CD4-positive, alpha-beta T cell treated with Interleukin-15 for 4 hours (primary cell): ENCODE data around the gene ID2.
"Not testable (repeated sequence)": the region's sequence is repeated elsewhere in the genome, so short reads cannot be mapped to it uniquely, and the experiment has no call there.

Experiments
- DNase-seq: peaks from one replicate; pipeline ENCODE4 v3.0.0-alpha.2; 2020; ENCODE audit warnings: low spot score

The ID2 gene

DNA sequence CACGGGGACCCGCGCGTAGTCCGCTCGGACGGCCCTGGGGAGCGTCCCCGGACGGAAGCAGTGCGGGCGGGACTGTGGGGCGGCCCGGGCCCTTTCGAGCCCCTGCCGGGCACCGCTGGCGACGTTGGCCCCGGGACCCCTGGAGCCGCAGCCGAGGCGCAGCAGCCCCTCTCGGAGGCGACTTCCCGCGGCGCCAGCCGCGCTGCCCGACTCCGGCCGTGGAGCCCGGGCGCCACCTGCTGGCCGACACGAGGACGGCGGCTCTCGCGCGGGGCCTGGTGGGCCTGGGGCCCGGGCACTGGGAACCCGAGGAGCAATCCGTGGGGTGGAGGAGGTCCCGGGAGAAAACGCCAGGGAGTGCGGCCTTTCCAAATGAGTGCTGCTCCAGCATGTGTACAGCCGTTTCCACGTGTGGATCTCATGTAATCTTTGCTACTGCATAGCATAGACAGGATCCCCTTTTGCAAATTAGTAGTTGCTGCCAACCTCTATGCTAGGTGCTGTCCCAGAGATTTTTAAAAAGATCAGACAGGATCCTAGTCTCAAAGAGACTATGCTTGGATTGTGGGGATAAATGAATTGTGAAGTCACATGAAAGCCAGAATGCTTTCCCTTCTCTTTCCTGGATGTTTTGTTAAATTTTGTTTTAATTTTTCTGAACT, 4.0 kb downstream of the ID2 start:
- DNase-seq, result peak; percentile 78

DNA sequence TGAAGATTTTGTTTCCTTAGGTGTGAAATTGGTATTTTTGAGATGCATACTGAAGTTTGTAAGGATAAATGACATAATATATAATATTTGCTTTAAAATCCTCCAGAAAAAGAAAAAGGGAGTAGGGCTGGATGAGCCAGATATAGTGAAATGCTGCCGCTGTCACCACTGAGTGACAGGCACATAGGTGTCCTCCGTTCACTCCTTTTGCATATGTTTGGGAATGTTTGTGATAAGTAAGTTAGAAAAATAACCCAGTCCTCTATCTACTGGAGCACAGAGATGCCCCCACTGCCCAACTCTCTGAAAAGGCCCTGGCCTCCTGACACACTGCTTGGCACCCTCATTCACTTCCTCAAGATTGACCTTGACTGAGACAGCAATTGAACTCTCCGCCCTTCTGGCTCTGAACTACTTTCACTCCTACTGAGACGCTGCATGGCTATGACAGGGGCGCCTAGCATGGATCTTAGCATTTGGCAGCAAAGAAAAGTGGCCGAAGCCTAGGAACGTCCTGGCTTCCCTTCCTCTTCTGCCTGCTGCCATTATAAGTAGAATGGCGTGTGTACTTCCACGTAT, 10.1 kb downstream of the ID2 start:
- no peak for DNase-seq

DNA sequence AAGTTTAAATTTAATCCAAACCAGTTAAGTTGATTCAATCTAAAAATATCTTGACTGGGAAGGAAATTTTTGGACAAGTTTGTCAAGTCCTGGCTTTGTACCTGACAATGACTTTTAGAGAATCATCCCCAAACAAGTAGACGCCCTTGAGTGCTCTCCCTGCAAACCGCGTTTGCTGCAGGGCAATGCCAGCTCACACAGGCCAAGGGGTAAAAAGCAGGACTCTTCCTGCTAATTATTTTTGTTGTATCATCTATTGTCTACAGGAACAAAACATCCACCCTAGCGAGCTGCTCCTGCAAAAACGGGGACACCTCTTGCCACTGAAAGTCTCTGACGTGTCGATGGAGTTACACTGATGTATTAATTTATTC, 10.9 kb downstream of the ID2 start:
- DNase-seq, result no peak

DNA sequence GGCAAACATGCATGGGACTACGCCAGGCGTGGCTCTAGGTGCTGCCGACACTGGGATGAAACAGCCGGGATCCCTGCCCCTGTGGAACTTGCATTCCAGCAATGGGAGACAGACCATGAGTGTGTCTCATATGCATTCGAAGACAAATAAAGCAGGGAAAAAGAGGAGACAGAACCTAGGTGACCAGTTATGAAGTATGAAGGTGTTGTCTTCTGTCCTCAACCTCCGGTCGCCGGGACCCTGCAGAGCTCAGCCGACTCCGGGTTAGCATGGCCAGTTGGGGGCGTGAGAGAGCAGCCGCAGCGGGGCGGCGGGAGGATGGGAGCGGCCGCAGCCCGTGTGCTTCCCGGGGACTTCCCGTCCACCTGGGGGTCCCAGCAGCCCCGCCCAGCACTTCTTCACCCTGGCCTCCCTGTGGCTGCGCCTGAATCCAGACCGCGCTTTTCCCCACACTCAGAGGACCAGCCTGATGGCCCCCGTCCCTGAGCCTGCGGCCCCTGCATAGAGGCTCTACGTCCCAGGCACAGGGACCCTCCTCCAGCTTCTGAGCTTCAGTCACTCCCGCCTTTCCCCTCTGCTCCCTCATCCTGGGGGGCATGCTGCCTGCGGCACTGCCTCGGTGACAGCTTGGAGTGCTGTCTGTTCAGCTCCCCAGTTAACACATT, 11.4 kb downstream of the ID2 start:
- peak; percentile 17 for DNase-seq

DNA sequence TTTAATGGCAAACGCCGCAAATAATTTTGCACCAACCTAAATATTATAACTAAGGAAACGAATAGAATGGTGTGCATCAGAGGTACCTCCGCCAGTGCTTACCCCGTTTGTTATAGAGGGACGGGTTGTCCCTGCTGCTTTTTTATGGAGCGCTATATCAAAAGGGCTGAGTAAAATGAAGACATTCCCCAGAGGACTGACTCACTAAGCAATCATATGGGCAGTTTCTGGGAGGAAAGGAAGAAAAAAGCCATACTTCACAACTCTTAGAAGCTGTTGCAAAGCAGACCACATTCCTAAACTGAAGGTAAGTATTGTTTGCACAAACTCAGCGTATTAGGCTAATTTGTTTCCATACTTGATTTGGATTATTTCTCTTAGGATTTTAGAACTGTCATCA, 12.9 kb downstream of the ID2 start:
- DNase-seq, result no peak

DNA sequence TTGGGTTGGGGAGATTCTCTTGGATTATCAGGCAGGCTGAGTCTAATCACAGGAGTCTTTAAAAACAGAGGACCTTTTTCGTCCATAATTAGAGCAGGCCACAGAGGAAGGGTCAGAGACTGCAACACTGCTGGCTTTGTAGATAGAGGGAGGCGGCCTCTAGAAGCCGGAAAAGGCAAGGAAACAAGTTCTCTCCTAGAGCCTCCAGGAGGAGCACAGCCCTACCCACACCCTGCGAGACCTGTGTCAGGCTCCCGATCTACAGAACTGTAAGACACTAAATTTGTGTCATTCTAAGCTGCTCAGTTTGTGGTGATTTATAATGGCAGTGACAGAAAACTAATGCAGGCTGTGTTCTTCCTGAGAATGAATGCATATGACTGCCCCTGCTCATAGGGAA, 15.3 kb downstream of the ID2 start:
- DNase-seq, result no peak

DNA sequence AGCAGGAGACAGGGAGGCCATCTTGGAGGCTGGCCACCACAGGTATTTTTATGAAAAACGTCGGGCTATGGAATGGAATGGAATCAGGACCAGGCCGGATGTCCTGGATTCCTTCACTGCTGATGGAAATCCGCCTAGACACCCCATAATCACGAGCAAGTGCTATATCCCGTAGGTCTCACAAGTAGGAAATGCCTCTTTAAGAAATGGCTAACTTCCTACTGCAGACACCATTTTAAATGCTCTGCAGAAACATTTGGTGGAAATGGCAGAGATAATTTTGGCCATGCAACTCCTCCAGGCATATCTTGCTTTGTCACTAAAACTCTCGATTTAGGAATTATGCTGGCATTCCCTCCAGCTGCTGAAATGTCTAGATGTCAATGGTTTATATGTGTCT, 18.0 kb downstream of the ID2 start:
- DNase-seq, result no peak

DNA sequence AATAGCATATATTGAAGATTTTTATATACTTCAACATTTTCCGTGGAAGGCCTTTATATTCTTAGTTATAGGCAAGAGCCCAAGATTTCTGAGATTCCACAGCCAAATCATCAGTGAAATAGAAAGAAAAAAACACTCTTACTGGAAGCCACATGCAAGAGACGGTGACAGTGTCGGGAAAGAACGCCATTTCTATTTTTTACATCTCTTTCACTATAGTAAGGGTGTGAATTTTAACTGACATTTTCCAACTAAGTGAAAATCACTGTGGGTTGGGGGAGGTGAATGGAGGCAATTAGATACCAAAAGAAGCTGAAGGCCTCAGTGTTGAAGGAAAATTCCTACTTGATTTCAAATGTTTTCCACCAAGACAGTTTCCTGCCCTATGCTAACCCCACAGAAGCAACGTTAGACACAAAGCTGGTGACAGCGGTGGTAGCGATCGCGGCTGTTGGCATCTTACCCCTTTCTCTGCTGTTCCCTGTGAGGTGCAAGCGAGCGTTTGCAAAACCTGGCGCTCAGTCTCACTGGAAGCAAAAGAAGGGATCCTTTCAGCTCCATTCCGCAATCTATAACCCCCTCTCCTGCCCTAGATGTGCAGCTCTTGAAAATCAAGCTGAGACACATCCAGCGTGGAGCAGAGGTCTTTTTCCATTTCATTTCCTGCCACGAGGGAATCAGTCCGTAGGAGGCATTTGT, 20.0 kb downstream of the ID2 start:
- no peak for DNase-seq

DNA sequence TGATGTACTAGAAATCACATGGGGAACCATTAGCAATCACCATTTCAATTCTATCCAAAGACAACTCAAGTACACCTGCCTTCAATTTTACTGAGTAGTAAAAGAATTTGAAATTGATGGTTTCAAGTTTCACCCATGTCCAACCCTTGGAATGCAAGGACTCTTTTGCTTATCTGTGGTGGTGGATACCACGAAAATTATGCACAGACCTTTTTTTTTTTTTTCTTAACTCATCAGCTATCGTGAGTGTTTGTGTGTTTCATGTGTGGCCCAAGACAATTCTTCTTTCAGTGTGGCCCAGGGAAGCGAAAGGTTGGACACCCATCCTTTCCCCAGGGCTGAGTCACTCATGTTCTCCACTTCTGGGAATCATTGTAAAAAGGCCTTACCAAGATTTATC, 23.1 kb downstream of the ID2 start:
- no peak for DNase-seq

DNA sequence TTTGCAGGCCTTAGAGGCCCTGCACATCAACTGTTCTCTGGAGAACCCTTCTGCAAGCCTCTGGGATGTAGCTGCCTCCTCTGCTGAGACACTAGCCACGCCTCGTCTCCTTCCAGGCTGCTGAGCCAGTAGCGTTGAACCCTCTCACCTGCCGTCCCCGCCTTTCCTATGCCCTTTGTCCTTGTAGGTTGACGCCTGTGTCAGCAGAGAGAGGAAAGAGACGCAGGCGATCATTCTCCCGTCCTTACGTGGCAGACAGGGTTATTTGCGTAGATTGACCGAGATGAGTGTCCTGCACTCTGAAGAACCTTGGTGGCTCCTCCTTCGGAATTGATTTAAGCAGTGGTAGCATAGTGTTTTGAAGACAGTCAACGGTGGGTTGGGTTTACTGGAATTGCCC, 27.8 kb downstream of the ID2 start:
- no peak for DNase-seq

DNA sequence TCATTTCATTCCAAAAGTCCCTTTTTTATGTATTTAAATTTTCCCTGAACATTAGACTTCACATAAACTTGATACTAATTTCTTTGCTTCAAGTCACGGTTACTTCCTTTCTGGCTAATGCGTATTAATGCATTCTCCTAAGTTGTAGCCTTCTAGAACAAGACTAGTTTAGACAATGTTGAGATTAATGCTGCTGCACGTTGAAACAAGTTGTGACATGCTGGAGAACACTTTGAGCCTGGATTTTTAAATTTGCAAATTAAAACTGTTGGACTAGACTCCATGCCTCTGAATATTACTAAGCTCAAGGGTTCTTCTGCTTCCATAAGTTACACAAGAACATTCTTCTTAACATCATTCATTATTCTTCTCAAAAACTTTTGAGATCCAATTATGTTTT, 29.1 kb downstream of the ID2 start:
- no peak for DNase-seq

DNA sequence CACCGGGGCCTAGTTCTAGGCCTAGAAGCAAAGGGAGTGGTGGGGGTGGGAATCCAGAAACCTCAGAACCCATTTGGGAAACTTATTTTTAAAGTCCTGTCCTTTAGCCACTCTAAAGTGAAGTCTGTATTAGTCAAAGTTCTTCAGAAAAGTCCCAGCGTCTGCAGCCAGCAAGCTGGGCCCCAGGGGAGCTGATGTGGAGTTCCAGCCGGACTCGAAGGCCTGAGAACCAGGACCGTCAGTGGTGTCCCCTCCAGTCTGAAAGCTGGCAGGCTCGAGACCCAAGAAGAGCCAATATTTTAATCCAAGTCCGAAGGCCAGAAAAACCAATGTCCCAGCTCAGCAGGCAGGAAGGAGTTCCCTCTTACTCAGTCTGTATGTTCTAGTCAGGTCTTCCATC, 32.4 kb downstream of the ID2 start:
- DNase-seq, result no peak

DNA sequence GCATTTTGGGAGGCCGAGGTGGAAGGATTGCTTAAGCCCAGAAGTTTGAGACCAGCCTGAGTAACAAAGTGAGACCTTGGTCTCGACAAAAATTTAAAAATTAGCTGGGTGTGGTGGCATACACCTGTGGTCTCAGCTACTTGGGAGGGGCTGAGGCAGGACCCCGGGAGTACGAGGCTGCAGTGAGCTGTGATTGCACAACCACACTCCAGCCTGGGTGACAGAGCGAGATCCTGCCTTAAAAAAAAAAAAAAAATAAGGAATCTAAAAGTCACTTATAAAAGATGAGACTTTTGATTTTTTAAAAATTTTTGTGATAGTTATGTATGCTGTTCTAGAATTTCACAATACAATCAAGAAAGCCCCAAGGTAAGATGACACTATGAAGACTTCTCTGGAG, 33.1 kb downstream of the ID2 start:
- no peak for DNase-seq

DNA sequence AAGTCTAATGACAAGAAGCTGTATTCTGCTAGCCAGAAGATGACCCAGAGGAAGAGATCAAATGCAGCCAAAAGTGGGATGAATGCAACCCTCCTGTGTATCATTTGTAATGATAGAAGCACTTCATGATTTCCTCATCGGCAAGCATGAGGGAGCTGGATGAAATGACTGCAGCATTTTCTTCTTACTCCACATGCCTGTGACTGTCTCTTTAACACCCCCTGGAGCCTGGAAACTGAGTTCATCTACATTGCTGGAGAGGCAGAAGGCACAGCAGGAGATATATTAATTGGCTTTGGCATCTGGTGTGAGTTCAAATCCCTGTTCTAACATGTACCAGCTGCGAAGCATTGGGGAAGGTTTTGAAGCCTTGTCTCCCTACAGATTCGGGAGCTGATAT, 37.7 kb downstream of the ID2 start:
- no peak for DNase-seq

DNA sequence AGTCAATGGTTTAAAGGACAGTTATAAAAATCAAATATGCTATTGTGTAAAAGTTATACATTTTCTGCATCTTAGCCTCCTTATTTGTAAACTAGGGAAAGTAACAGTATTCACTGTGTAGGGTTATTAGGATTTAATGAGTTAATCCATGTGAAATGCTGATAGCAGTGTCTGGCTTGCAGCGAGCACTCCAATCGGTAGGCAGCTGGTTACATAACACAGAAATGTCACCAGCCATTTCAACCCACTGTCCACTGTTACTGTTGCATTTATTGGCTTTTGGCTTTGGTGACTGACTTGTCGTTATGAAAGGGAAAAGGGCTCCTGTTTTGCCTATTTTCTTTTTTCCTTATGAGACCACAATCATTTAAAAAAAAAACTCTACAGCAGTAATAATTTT, 38.9 kb downstream of the ID2 start:
- no peak for DNase-seq

DNA sequence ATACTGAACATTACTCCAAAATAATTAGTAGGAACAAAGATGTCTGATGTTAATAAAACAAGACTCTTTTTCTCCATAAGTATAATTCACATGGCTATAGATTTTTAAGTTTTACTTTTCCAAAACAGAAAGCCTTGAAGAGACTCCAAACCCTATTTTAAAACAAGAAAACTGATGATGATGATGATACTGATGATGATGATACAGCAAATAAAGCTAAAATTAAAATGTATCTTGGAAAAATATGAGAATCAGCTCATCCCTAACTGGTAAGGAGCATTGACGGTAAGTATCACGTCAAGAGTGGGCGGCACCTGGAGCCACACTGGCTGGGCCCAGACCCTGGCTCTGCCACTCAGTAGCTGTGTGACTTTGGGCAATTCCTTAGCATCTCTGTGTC, 39.6 kb downstream of the ID2 start:
- DNase-seq, result no peak

DNA sequence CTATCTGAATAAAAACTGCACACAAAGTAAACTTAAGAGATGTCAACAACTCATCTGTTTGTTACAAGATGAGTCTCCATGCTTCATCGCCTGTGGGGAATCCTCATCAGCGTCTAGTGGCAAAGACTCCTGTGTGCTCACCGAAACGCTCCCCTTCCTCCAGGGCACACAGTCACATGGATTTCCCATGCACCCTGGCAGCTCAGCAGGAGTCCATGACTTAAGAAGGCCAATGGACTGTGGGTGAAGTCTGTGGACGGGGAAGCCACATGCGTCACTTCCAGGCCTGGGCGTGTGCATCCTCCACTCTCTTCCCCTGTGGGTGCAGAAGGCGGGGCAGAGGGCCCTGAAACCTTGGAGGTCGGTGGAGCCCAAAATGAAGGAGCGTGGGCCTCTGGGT, 41.1 kb downstream of the ID2 start:
- no peak for DNase-seq

DNA sequence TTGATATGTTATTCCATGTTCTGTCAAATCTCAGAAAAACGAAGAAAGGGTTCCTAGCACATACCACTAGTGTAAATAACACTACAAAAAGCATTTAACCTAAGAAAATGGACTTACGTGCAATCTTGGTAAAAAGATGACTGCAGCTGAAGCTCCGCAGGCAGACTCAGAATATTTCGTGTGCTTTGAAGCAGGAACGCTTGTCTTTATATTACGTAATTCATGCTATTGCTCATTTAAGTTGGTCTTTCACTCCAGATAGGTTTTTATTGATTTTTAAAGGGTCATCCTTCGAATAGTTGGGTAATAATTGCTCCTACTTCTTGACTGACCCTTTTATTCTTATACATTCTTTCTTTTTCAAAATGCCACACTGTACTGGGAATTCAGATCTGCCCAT, 44.0 kb downstream of the ID2 start:
- DNase-seq, result no peak

DNA sequence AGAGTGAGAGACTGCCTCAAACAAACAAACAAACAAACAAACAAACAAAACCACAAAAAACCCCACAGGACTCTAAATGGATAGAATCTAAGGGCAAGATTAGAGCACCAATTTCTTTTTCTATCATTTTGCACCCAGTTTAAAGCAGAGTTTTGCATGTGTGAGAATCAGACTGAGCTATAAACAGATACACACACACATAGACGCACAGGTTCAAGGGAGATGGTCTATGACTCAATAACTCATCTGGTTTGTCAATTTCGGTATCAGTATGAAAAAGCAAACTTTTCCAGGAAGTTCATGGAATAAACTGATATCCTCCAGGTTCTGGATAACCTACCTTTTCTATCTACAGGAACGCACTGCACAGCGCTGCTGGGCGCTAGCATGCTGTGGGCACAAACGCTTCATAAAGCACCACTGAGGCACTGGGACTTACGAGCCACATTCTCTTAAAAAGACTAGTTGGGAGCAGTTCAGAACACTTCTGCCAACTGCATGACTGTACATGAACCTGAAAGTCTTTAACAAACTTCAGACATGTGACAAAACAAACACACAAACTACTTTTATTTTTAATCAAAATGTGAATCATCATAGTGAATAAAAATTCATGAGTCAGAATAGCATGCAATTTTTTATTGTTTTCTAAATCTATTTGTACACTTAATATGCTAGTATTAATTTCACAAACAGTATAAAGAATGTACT, 46.6 kb downstream of the ID2 start:
- no peak for DNase-seq

DNA sequence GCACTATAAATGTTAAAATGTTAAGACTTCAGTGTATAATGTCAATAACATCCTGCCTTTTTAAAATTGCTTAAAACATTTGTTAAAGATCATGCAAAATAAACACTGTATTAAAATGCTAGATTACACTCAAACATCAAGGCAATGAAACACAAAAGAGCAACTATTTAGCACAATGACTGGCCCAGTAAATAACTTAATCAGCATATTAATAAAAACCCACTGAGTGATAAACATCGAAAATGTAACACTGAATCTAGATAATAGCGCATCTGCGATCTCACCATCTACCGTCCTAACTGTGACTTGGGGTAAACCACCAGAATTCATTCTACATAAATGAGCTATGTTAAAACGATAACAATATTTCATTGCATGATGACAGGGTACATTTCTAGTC, 47.2 kb downstream of the ID2 start:
- DNase-seq, result not testable (repeated sequence)

DNA sequence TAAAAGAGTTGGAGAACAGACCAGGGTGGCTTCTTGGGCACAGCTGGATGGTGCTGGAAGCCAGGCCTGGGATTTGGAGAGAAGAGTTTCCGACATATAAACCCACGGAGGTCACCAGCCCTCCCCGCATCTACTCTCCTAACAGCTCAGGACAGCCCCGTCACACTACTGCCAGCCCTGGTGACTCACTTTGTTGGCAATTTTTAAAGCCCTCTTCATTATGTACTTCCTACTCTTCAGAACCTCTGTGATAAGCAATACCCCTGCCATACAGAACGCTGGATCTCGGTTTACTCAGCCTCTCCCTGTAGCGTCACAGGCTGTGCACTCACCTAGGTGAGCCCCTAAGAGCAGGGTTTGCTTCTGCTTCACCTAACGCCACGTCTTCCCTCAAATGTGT, 48.1 kb downstream of the ID2 start:
- no peak for DNase-seq

DNA sequence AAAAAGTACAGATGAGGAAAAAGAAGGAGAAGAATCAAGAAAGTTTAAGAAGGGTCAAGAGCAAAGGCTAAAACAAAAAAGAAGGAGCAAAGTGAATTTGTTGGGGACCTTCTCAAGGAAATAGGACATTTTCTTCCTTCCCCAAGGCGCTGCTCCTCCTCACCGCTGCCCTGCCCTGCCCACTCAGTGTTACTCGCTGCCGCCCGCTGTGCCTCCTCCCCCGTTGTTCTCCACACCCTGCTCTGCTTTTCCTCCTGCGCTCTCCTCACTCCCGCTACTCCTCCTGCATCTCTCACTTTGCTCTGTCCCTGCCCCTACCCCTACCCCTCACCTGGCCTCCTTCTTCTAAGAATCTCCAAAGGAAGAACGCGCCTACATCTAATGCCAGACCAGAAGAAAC, 50.7 kb downstream of the ID2 start:
- no peak for DNase-seq
